BLaER1 (cell line): ENCODE data around the gene RASAL1.

Source experiments
- H3K27ac ChIP-seq: shearing (Covaris generic); formaldehyde crosslinking; 2 replicates; pipeline ENCODE4 v1.8.1; 2022
- H3K27me3 ChIP-seq: shearing (Covaris generic); formaldehyde crosslinking; 2 replicates; pipeline ENCODE4 v1.8.1; 2022
- H3K36me3 ChIP-seq: shearing (Covaris generic); formaldehyde crosslinking; 2 replicates; pipeline ENCODE4 v1.8.1; 2022
- H3K4me1 ChIP-seq: shearing (Covaris generic); formaldehyde crosslinking; 2 replicates; pipeline ENCODE4 v1.8.1; 2022
- H3K4me2 ChIP-seq: shearing (Covaris generic); formaldehyde crosslinking; 2 replicates; pipeline ENCODE4 v1.8.1; 2022
- H3K4me3 ChIP-seq: shearing (Covaris generic); formaldehyde crosslinking; 2 replicates; pipeline ENCODE4 v1.8.1; 2022
- H3K9ac ChIP-seq: shearing (Covaris generic); formaldehyde crosslinking; 2 replicates; pipeline ENCODE4 v1.8.1; 2022
- H3K9me3 ChIP-seq: shearing (Covaris generic); formaldehyde crosslinking; 2 replicates; pipeline ENCODE4 v1.8.1; 2022
- H4K20me1 ChIP-seq: shearing (Covaris generic); formaldehyde crosslinking; 2 replicates; pipeline ENCODE4 v1.8.1; 2022
- Cebpa-rat ChIP-seq: shearing (Covaris generic); IDR thresholded peaks from 2 replicates; pipeline ENCODE4 v1.8.1; 2022

RASAL1 gene

GRCh38 chr12:113083863-113084435 lies 51.6 kb downstream of the RASAL1 start:
- Histone ChIP-seq H3K4me2 (peak overlapping the region; percentile 48), H3K36me3 (peaks cover 53% of the 10 kb centered on the region), H3K27me3 (no peaks in the 10 kb centered on the region), H3K9me3 (no peaks in the 10 kb centered on the region), H3K4me3 (no peak overlapping the region), H3K27ac (no peak overlapping the region), H3K4me1 (peaks cover 93% of the 10 kb centered on the region), H4K20me1 (peaks cover 18% of the 10 kb centered on the region; the same call in 1 of the 2 replicates), H3K9ac (no peak overlapping the region)
- no peak for TF ChIP-seq Cebpa-rat

GRCh38 chr12:113082486-113083148 lies 52.9 kb downstream of the RASAL1 start:
- Histone ChIP-seq H3K4me1 (peaks cover 92% of the 10 kb centered on the region), H3K4me2 (peak overlapping the region; percentile 36; the same call in 1 of the 2 replicates), H3K36me3 (peaks cover 60% of the 10 kb centered on the region), H3K27ac (no peak overlapping the region), H3K9me3 (no peaks in the 10 kb centered on the region), H4K20me1 (peaks cover 20% of the 10 kb centered on the region; the same call in 1 of the 2 replicates), H3K9ac (0 out of 2 replicates have a peak overlapping the region, but pooled peaks have one; percentile 19), H3K4me3 (no peak overlapping the region), H3K27me3 (peaks cover 4% of the 10 kb centered on the region; the same call in 1 of the 2 replicates)
- peak; percentile 54; the same call in 1 of the 2 replicates for TF ChIP-seq Cebpa-rat

GRCh38 chr12:113081873-113082272 lies 53.7 kb downstream of the RASAL1 start:
- TF ChIP-seq Cebpa-rat: no peak
- H3K9me3 ChIP-seq: no peaks in the 10 kb centered on the region
- H3K27ac ChIP-seq: peak overlapping the region; percentile 18; the same call in 1 of the 2 replicates
- H3K4me2 ChIP-seq: peak overlapping the region; percentile 36
- H3K9ac ChIP-seq: 0 out of 2 replicates have a peak overlapping the region, but pooled peaks have one; percentile 19
- peaks cover 7% of the 10 kb centered on the region; the same call in 1 of the 2 replicates for H3K27me3 ChIP-seq
- H3K4me1 ChIP-seq: peaks cover 87% of the 10 kb centered on the region
- H3K4me3 ChIP-seq: no peak overlapping the region
- peaks cover 64% of the 10 kb centered on the region for H3K36me3 ChIP-seq
- peaks cover 13% of the 10 kb centered on the region; the same call in 1 of the 2 replicates for H4K20me1 ChIP-seq

GRCh38 chr12:113077859-113078255 lies 57.7 kb downstream of the RASAL1 start:
- H3K4me1 ChIP-seq: peaks cover 88% of the 10 kb centered on the region
- peaks cover 7% of the 10 kb centered on the region; the same call in 1 of the 2 replicates for H3K27me3 ChIP-seq
- H4K20me1 ChIP-seq: peaks cover 18% of the 10 kb centered on the region; the same call in 1 of the 2 replicates
- H3K36me3 ChIP-seq: peaks cover 41% of the 10 kb centered on the region
- H3K9ac ChIP-seq: no peak overlapping the region
- H3K4me2 ChIP-seq: peak overlapping the region; percentile 17
- no peak for TF ChIP-seq Cebpa-rat
- no peak overlapping the region; the same call in 1 of the 2 replicates for H3K4me3 ChIP-seq
- no peak overlapping the region for H3K27ac ChIP-seq
- no peaks in the 10 kb centered on the region for H3K9me3 ChIP-seq

GRCh38 chr12:113077057-113077858 lies 58.3 kb downstream of the RASAL1 start:
- Histone ChIP-seq H3K27ac (no peak overlapping the region), H3K9me3 (no peaks in the 10 kb centered on the region), H3K4me2 (peak overlapping the region; percentile 19), H4K20me1 (peaks cover 19% of the 10 kb centered on the region; the same call in 1 of the 2 replicates), H3K27me3 (peaks cover 7% of the 10 kb centered on the region; the same call in 1 of the 2 replicates), H3K9ac (no peak overlapping the region), H3K4me1 (peaks cover 89% of the 10 kb centered on the region), H3K4me3 (no peak overlapping the region; the same call in 1 of the 2 replicates), H3K36me3 (peaks cover 35% of the 10 kb centered on the region)
- TF ChIP-seq Cebpa-rat: no peak

GRCh38 chr12:113075137-113075683 lies 60.4 kb downstream of the RASAL1 start:
- no peak overlapping the region for H3K4me3 ChIP-seq
- peaks cover 27% of the 10 kb centered on the region for H3K36me3 ChIP-seq
- peak overlapping the region; percentile 77 for H3K4me2 ChIP-seq
- H4K20me1 ChIP-seq: peaks cover 39% of the 10 kb centered on the region
- no peaks in the 10 kb centered on the region for H3K9me3 ChIP-seq
- peaks cover 94% of the 10 kb centered on the region for H3K4me1 ChIP-seq
- peak overlapping the region; percentile 17; the same call in 1 of the 2 replicates for H3K9ac ChIP-seq
- TF ChIP-seq Cebpa-rat: no peak
- peaks cover 7% of the 10 kb centered on the region; the same call in 1 of the 2 replicates for H3K27me3 ChIP-seq
- peak overlapping the region; percentile 68 for H3K27ac ChIP-seq

GRCh38 chr12:113073586-113073985 lies 62.0 kb downstream of the RASAL1 start:
- H3K9ac ChIP-seq: no peak overlapping the region

GRCh38 chr12:113072136-113072535 lies 63.4 kb downstream of the RASAL1 start:
- Histone ChIP-seq H3K36me3 (peaks cover under 1% of the 10 kb centered on the region; the same call in 1 of the 2 replicates), H4K20me1 (peaks cover 62% of the 10 kb centered on the region), H3K4me1 (peaks cover 98% of the 10 kb centered on the region), H3K9me3 (no peaks in the 10 kb centered on the region), H3K4me2 (peak overlapping the region; percentile 77), H3K27ac (peak overlapping the region; percentile 42; the same call in 1 of the 2 replicates), H3K9ac (no peak overlapping the region), H3K4me3 (no peak overlapping the region), H3K27me3 (no peaks in the 10 kb centered on the region)
- no peak for TF ChIP-seq Cebpa-rat

More at GRCh38 chr12:113073586-113073985, 62.0 kb downstream of the RASAL1 start:
- Histone ChIP-seq H3K4me2 (peak overlapping the region; percentile 77), H3K4me3 (no peak overlapping the region), H3K27ac (no peak overlapping the region), H3K4me1 (peaks cover 94% of the 10 kb centered on the region), H3K9me3 (no peaks in the 10 kb centered on the region), H4K20me1 (peaks cover 51% of the 10 kb centered on the region), H3K27me3 (peaks cover 7% of the 10 kb centered on the region; the same call in 1 of the 2 replicates), H3K36me3 (peaks cover 14% of the 10 kb centered on the region)
- no peak for TF ChIP-seq Cebpa-rat
